Liver (tissue), 9 donors: Measurements from ENCODE around the gene PPP2R5A. TPM values are rescaled to one million over a fixed set of nuclear protein-coding genes. Genes with fewer than 3 reads are reported as not detected.

Experiments used
- DNase-seq: peaks from one replicate; pipeline ENCODE4 v3.0.0-alpha.2; 2017; ENCODE audit warnings: low spot score
- H3K27ac ChIP-seq, 2 donors: one replicate each; pipeline ENCODE4 v1.7.0; 2013; ENCODE audit warnings: inconsistent platforms in 2 of 2, low read length in 2 of 2, control low read depth in 1 of 2, low read depth in 1 of 2, mild to moderate bottlenecking in 1 of 2
- H3K27me3 ChIP-seq, 4 donors: one replicate each; pipeline versions ENCODE4 v1.6.1 to v1.7.0; 2013; ENCODE audit warnings: low read length in 3 of 4, inconsistent platforms in 1 of 4, mild to moderate bottlenecking in 1 of 4, moderate library complexity in 1 of 4; ENCODE audit not compliant: control insufficient read depth in 4 of 4, insufficient read depth in 4 of 4
- H3K36me3 ChIP-seq, 4 donors: one replicate each; pipeline versions ENCODE4 v1.6.1 to v1.7.0; 2013; ENCODE audit warnings: low read length in 3 of 4, mild to moderate bottlenecking in 3 of 4, low read depth in 1 of 4, moderate library complexity in 1 of 4; ENCODE audit not compliant: control insufficient read depth in 4 of 4, insufficient read depth in 3 of 4
- H3K4me1 ChIP-seq, 4 donors: one replicate each; pipeline versions ENCODE4 v1.6.1 to v1.7.0; 2013; ENCODE audit warnings: low read length in 3 of 4, mild to moderate bottlenecking in 3 of 4, moderate library complexity in 1 of 4; ENCODE audit not compliant: control insufficient read depth in 4 of 4, insufficient read depth in 4 of 4
- H3K4me3 ChIP-seq, 3 donors: one replicate each; pipeline versions ENCODE4 v1.6.1 to v1.7.0; 2013; ENCODE audit warnings: low read length in 3 of 3, control low read depth in 1 of 3, low read depth in 1 of 3, mild to moderate bottlenecking in 1 of 3
- H3K9ac ChIP-seq, 2 donors: one replicate each; pipeline ENCODE4 v1.7.0; 2013; ENCODE audit warnings: low read length in 2 of 2, mild to moderate bottlenecking in 2 of 2, moderate library complexity in 2 of 2, control low read depth in 1 of 2, low read depth in 1 of 2
- H3K9me3 ChIP-seq, 4 donors: one replicate each; pipeline versions ENCODE4 v1.6.1 to v1.7.0; 2013; ENCODE audit warnings: low read length in 3 of 4; ENCODE audit not compliant: control insufficient read depth in 4 of 4
- EGR1 ChIP-seq, 2 donors: IDR thresholded peaks; 2 replicates each; pipeline ENCODE4 v1.6.1; 2016 to 2018; ENCODE audit warnings: antibody characterized with exemption in 2 of 2, low read depth in 2 of 2
- FOXA1 ChIP-seq: IDR thresholded peaks from 2 replicates; pipeline ENCODE4 v1.6.1; 2016; ENCODE audit warnings: antibody characterized with exemption
- FOXA2 ChIP-seq: IDR thresholded peaks from 2 replicates; pipeline ENCODE4 v1.6.1; 2016; ENCODE audit warnings: antibody characterized with exemption
- GABPA ChIP-seq, 2 donors: IDR thresholded peaks in 1 of 2; conservative IDR thresholded peaks in 1 of 2; 2 replicates each; pipeline ENCODE4 v1.6.1; 2016; ENCODE audit warnings: antibody characterized with exemption in 2 of 2, mild to moderate bottlenecking in 1 of 2, moderate library complexity in 1 of 2
- HNF4A ChIP-seq, 2 donors: conservative IDR thresholded peaks; 2 replicates each; pipeline ENCODE4 v1.6.1; 2016; ENCODE audit warnings: antibody characterized with exemption in 2 of 2, mild to moderate bottlenecking in 2 of 2
- HNF4G ChIP-seq: IDR thresholded peaks from 2 replicates; pipeline ENCODE4 v1.6.1; 2016; ENCODE audit warnings: antibody characterized with exemption
- JUND ChIP-seq, 2 donors: IDR thresholded peaks; 2 replicates each; pipeline ENCODE4 v1.6.1; 2016; ENCODE audit warnings: antibody characterized with exemption in 2 of 2
- NR2F2 ChIP-seq: IDR thresholded peaks from 2 replicates; pipeline ENCODE4 v1.6.1; 2016; ENCODE audit warnings: antibody characterized with exemption
- RAD21 ChIP-seq, 2 donors: IDR thresholded peaks; 2 replicates each; pipeline ENCODE4 v1.6.1; 2016; ENCODE audit warnings: antibody characterized with exemption in 2 of 2, mild to moderate bottlenecking in 2 of 2
- RXRA ChIP-seq, 2 donors: IDR thresholded peaks; 2 replicates each; pipeline ENCODE4 v1.6.1; 2017 to 2018; ENCODE audit warnings: antibody characterized with exemption in 2 of 2, mild to moderate bottlenecking in 1 of 2
- SP1 ChIP-seq: IDR thresholded peaks from 2 replicates; pipeline ENCODE4 v1.6.1; 2018; ENCODE audit warnings: antibody characterized with exemption, mild to moderate bottlenecking
- TAF1 ChIP-seq: conservative IDR thresholded peaks from 2 replicates; pipeline ENCODE4 v1.6.1; 2016; ENCODE audit warnings: antibody characterized with exemption, mild to moderate bottlenecking
- YY1 ChIP-seq: IDR thresholded peaks from 2 replicates; pipeline ENCODE4 v1.6.1; 2016; ENCODE audit warnings: antibody characterized with exemption, mild to moderate bottlenecking
- WGBS: extraction: QIAGEN DNeasy Blood & Tissue Kit; methylation state at CpG from one replicate; pipeline ENCODE4 v1.1.7; 2013; 5-methylcytosine and 5-hydroxymethylcytosine counted together
- polyA plus RNA-seq, 2 donors: library from polyadenylated mRNA; stranded (reverse) in 1 of 2; unstranded in 1 of 2; fragments of 200-250 nt in 1 of 2; fragments of >200 nt in 1 of 2; fragmentation: Nextera tagmentation in 1 of 2; extraction: Ambion mirVana in 1 of 2; gene quantifications; one replicate each; pipeline versions ENCODE4 v1.2.1 to v1.2.3, GENCODE V29; 2013 to 2015
- total RNA-seq, 2 donors: library from RNA; depleted of rRNA; stranded (reverse); fragments of >200 nt; gene quantifications; one replicate each; pipeline ENCODE4 v1.2.3, GENCODE V29; 2014
- TF ChIP-seq, protein P1 (sequence below): fragments of 150-350 bp; IDR thresholded peaks from 2 replicates; pipeline ENCODE4 v1.5.1; 2017; ENCODE audit warnings: improper control_type of control experiment, low read depth, low read length; ENCODE audit not compliant: missing input control
- TF ChIP-seq, protein P2 (sequence below): IDR thresholded peaks from 2 replicates; pipeline ENCODE4 v1.6.1; 2016; ENCODE audit warnings: antibody characterized with exemption
- TF ChIP-seq, protein P3 (sequence below): IDR thresholded peaks from 2 replicates; pipeline ENCODE4 v1.6.1; 2016; ENCODE audit warnings: antibody characterized with exemption
- TF ChIP-seq, protein P4 (sequence below): IDR thresholded peaks from 2 replicates; pipeline ENCODE4 v1.6.1; 2016; ENCODE audit warnings: antibody characterized with exemption, mild to moderate bottlenecking
- TF ChIP-seq, protein P5 (sequence below): IDR thresholded peaks from 2 replicates; pipeline ENCODE4 v1.6.1; 2016; ENCODE audit warnings: antibody characterized with exemption
- donor health status: healthy.
- donor health status: healthy.
- donor health status: healthy.
- donor health status: healthy.
- donor health status: healthy.

Gene PPP2R5A
- total and polyA plus RNA-seq, 4 donors, result 22.9 to 40.7 (median 28.5) TPM

DNA sequence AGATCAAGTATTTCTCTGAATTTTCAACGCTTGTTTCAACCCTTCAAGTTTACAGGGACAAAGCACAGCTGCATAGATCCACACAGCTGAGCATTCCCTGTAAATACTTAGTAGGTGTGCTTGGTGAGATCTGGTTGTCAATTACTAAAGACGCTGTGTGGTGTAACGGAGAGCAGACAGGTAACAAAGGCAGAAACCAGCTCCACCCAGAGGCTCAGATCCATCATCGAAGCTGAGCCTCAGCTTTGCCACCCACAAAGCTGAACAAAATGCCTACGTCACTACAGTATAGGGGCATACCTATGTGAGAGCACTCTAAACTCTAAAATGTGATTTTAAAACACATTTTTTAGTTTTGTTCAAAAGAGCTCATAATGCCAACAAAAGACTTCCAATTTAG lies 90.8 kb downstream of the PPP2R5A start:
- Histone ChIP-seq H3K27me3 (no peaks in the 10 kb centered on the region), H3K9me3 (no peaks in the 10 kb centered on the region), H3K36me3 (peaks cover 2 to 3% (median 2%) of the 10 kb centered on the region in 4 donors), H3K9ac (no peak overlapping the region), H3K27ac (no peak overlapping the region), H3K4me1 (no peaks in the 10 kb centered on the region), H3K4me3 (no peak overlapping the region)
- TF ChIP-seq, protein P1, sequence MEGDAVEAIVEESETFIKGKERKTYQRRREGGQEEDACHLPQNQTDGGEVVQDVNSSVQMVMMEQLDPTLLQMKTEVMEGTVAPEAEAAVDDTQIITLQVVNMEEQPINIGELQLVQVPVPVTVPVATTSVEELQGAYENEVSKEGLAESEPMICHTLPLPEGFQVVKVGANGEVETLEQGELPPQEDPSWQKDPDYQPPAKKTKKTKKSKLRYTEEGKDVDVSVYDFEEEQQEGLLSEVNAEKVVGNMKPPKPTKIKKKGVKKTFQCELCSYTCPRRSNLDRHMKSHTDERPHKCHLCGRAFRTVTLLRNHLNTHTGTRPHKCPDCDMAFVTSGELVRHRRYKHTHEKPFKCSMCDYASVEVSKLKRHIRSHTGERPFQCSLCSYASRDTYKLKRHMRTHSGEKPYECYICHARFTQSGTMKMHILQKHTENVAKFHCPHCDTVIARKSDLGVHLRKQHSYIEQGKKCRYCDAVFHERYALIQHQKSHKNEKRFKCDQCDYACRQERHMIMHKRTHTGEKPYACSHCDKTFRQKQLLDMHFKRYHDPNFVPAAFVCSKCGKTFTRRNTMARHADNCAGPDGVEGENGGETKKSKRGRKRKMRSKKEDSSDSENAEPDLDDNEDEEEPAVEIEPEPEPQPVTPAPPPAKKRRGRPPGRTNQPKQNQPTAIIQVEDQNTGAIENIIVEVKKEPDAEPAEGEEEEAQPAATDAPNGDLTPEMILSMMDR, result no peak
- TF ChIP-seq TAF1 (no peak), EGR1 (IDR thresholded peaks at IDR 0.05; ENCODE audit: low read depth in 2 of 2) (no peak), RXRA (IDR thresholded peaks at IDR 0.05) (no peak), FOXA1 (no peak), HNF4A (conservative IDR thresholded peaks at IDR 0.05) (no peak), JUND (IDR thresholded peaks at IDR 0.05) (no peak), RAD21 (IDR thresholded peaks at IDR 0.05) (no peak), SP1 (no peak), GABPA (IDR thresholded peaks at IDR 0.05 in 1 of 2, conservative IDR thresholded peaks at IDR 0.05 in 1 of 2) (no peak), NR2F2 (no peak), FOXA2 (no peak), HNF4G (no peak), YY1 (no peak)
- TF ChIP-seq, protein P2, sequence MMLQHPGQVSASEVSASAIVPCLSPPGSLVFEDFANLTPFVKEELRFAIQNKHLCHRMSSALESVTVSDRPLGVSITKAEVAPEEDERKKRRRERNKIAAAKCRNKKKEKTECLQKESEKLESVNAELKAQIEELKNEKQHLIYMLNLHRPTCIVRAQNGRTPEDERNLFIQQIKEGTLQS, result no peak
- TF ChIP-seq, protein P3, sequence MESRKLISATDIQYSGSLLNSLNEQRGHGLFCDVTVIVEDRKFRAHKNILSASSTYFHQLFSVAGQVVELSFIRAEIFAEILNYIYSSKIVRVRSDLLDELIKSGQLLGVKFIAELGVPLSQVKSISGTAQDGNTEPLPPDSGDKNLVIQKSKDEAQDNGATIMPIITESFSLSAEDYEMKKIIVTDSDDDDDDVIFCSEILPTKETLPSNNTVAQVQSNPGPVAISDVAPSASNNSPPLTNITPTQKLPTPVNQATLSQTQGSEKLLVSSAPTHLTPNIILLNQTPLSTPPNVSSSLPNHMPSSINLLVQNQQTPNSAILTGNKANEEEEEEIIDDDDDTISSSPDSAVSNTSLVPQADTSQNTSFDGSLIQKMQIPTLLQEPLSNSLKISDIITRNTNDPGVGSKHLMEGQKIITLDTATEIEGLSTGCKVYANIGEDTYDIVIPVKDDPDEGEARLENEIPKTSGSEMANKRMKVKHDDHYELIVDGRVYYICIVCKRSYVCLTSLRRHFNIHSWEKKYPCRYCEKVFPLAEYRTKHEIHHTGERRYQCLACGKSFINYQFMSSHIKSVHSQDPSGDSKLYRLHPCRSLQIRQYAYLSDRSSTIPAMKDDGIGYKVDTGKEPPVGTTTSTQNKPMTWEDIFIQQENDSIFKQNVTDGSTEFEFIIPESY, result no peak
- TF ChIP-seq, protein P4, sequence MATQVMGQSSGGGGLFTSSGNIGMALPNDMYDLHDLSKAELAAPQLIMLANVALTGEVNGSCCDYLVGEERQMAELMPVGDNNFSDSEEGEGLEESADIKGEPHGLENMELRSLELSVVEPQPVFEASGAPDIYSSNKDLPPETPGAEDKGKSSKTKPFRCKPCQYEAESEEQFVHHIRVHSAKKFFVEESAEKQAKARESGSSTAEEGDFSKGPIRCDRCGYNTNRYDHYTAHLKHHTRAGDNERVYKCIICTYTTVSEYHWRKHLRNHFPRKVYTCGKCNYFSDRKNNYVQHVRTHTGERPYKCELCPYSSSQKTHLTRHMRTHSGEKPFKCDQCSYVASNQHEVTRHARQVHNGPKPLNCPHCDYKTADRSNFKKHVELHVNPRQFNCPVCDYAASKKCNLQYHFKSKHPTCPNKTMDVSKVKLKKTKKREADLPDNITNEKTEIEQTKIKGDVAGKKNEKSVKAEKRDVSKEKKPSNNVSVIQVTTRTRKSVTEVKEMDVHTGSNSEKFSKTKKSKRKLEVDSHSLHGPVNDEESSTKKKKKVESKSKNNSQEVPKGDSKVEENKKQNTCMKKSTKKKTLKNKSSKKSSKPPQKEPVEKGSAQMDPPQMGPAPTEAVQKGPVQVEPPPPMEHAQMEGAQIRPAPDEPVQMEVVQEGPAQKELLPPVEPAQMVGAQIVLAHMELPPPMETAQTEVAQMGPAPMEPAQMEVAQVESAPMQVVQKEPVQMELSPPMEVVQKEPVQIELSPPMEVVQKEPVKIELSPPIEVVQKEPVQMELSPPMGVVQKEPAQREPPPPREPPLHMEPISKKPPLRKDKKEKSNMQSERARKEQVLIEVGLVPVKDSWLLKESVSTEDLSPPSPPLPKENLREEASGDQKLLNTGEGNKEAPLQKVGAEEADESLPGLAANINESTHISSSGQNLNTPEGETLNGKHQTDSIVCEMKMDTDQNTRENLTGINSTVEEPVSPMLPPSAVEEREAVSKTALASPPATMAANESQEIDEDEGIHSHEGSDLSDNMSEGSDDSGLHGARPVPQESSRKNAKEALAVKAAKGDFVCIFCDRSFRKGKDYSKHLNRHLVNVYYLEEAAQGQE, result no peak
- TF ChIP-seq, protein P5, sequence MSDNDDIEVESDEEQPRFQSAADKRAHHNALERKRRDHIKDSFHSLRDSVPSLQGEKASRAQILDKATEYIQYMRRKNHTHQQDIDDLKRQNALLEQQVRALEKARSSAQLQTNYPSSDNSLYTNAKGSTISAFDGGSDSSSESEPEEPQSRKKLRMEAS, result no peak
- 77% methylated on average over 5 of the region's 5 CpGs for WGBS
- DNase-seq, result no peak
